ENCODE data around the gene DOCK1. TPM values are rescaled to one million over a fixed set of nuclear protein-coding genes. Genes with fewer than 3 reads are reported as not detected.

DOCK1 gene
- total RNA-seq, 2 donors from 2014 or later: 41.2 to 56.0 TPM

DNA sequence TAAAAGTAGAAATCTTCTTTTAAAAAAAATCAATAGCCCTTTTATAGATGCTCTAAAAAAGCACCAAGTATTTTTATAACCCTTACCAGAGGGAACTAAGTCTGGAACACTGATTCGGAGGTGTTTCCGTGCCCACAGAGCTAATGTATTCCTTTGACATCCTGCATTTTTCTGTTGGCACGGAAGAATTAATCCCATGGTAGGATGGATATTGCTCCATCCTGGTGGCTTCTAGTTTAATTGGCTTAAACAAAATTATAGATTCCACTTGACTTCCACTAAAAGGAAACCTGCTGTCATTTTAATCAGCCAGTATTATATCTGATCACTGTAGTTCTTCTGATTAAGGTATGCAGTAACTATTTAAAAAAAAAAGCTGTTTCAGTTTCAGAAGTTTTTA lies 479.8 kb downstream of the DOCK1 start:
- 90% methylated on average over 3 of the region's 3 CpGs for WGBS
- Histone ChIP-seq H3K27ac (no peak overlapping the region), H3K4me1 (replicated peaks) (no peaks in the 10 kb centered on the region), H3K27me3 (replicated peaks; ENCODE audit: insufficient read depth) (no peaks in the 10 kb centered on the region), H3K9me3 (no peaks in the 10 kb centered on the region), H3K4me3 (no peak overlapping the region), H3K36me3 (no peaks in the 10 kb centered on the region)
- intact Hi-C loops (cut with DNase I): no loop called here
- DNase-seq (ENCODE audit: low spot score): no peak
- TF ChIP-seq, protein P1, sequence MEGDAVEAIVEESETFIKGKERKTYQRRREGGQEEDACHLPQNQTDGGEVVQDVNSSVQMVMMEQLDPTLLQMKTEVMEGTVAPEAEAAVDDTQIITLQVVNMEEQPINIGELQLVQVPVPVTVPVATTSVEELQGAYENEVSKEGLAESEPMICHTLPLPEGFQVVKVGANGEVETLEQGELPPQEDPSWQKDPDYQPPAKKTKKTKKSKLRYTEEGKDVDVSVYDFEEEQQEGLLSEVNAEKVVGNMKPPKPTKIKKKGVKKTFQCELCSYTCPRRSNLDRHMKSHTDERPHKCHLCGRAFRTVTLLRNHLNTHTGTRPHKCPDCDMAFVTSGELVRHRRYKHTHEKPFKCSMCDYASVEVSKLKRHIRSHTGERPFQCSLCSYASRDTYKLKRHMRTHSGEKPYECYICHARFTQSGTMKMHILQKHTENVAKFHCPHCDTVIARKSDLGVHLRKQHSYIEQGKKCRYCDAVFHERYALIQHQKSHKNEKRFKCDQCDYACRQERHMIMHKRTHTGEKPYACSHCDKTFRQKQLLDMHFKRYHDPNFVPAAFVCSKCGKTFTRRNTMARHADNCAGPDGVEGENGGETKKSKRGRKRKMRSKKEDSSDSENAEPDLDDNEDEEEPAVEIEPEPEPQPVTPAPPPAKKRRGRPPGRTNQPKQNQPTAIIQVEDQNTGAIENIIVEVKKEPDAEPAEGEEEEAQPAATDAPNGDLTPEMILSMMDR (IDR thresholded peaks at IDR 0.05): no peak
- TF ChIP-seq POLR2AphosphoS5 (IDR thresholded peaks at IDR 0.05) (no peak), POLR2A (IDR thresholded peaks at IDR 0.05) (no peak)

GRCh38 chr10:127386606-127387327 lies 481.5 kb downstream of the DOCK1 start:
- H3K27ac ChIP-seq: no peak overlapping the region
- H3K4me1 ChIP-seq (replicated peaks): no peaks in the 10 kb centered on the region
- H3K27me3 ChIP-seq (replicated peaks; ENCODE audit: insufficient read depth): no peaks in the 10 kb centered on the region
- DNase-seq (ENCODE audit: low spot score): no peak
- no peaks in the 10 kb centered on the region for H3K36me3 ChIP-seq
- H3K9me3 ChIP-seq: no peaks in the 10 kb centered on the region
- intact Hi-C loops (cut with DNase I): no loop called here
- H3K4me3 ChIP-seq: no peak overlapping the region
- WGBS: 83% methylated on average over 17 of the region's 17 CpGs
- TF ChIP-seq, protein P1 (IDR thresholded peaks at IDR 0.05): no peak
- TF ChIP-seq POLR2AphosphoS5 (IDR thresholded peaks at IDR 0.05): no peak

DNA sequence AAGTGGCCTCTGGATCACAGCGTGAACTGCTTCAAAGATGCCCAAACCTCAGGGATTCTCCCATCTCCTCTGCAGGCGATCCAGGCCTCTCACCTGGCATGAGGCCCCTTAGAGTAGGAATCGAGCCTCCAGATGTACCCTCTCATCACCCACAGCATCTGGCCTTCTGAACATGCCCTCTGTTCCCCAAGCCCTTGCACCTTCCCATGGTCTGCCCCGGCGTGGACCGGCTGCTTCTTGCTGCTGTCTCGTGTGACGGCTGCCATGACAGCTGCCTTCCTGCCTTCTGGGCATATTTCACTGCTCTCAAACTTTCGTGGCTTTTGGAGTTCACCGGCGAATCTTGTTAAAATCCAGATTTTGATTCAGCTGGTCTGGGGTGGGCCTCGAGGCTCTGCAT lies 486.6 kb downstream of the DOCK1 start:
- no peaks in the 10 kb centered on the region for H3K4me1 ChIP-seq (replicated peaks)
- no peak overlapping the region for H3K27ac ChIP-seq
- no peaks in the 10 kb centered on the region for H3K9me3 ChIP-seq
- no peaks in the 10 kb centered on the region for H3K27me3 ChIP-seq (replicated peaks; ENCODE audit: insufficient read depth)
- no peak for TF ChIP-seq POLR2A (IDR thresholded peaks at IDR 0.05)
- no peak for TF ChIP-seq POLR2AphosphoS5 (IDR thresholded peaks at IDR 0.05)
- TF ChIP-seq, protein P1 (IDR thresholded peaks at IDR 0.05): no peak
- H3K36me3 ChIP-seq: no peaks in the 10 kb centered on the region
- intact Hi-C loops (cut with DNase I): no loop called here
- WGBS: 61% methylated on average over 12 of the region's 12 CpGs
- no peak for DNase-seq (ENCODE audit: low spot score)
- no peak overlapping the region for H3K4me3 ChIP-seq

- DNase-seq (ENCODE audit: low spot score): no peak
- Histone ChIP-seq H3K27me3 (replicated peaks; ENCODE audit: insufficient read depth) (no peaks in the 10 kb centered on the region), H3K4me3 (no peak overlapping the region), H3K27ac (no peak overlapping the region), H3K4me1 (replicated peaks) (no peaks in the 10 kb centered on the region), H3K9me3 (no peaks in the 10 kb centered on the region), H3K36me3 (no peaks in the 10 kb centered on the region)
- WGBS: 68% methylated on average over 21 of the region's 23 CpGs
- TF ChIP-seq, protein P1 (IDR thresholded peaks at IDR 0.05): no peak
- TF ChIP-seq POLR2AphosphoS5 (IDR thresholded peaks at IDR 0.05): no peak
- intact Hi-C loops (cut with DNase I): no loop called here
Observed at GRCh38 chr10:127392351-127393235, 487.4 kb downstream of the DOCK1 start.
